Measurements from ENCODE around the gene SH3RF3.
A peak's percentile ranks its signal among the peaks of the same experiment; 100 is the strongest.

SH3RF3 gene

GRCh38 chr2:109537565-109538222 lies 408.7 kb downstream of the SH3RF3 start:
- TF ChIP-seq CTCF (conservative IDR thresholded peaks at IDR 0.05): no peak
- H3K27ac ChIP-seq: no peak overlapping the region

- no peak overlapping the region for H3K27ac ChIP-seq
- no peak for TF ChIP-seq CTCF (conservative IDR thresholded peaks at IDR 0.05)
Observed at GRCh38 chr2:109538546-109538945, 409.5 kb downstream of the SH3RF3 start.

GRCh38 chr2:109542384-109542783 lies 413.4 kb downstream of the SH3RF3 start:
- TF ChIP-seq CTCF (conservative IDR thresholded peaks at IDR 0.05): no peak
- no peak overlapping the region for H3K27ac ChIP-seq

GRCh38 chr2:109545828-109546713 lies 417.1 kb downstream of the SH3RF3 start:
- TF ChIP-seq CTCF (conservative IDR thresholded peaks at IDR 0.05): peak; percentile 97
- H3K27ac ChIP-seq: no peak overlapping the region

GRCh38 chr2:109547280-109547679 lies 418.3 kb downstream of the SH3RF3 start:
- TF ChIP-seq CTCF (conservative IDR thresholded peaks at IDR 0.05): no peak
- H3K27ac ChIP-seq: no peak overlapping the region

GRCh38 chr2:109549016-109549590 lies 420.1 kb downstream of the SH3RF3 start:
- TF ChIP-seq CTCF (conservative IDR thresholded peaks at IDR 0.05): no peak

More at GRCh38 chr2:109549016-109549590, 420.1 kb downstream of the SH3RF3 start:
- H3K27ac ChIP-seq: no peak overlapping the region
